ENCODE measurements around the gene MEF2D. TPM values are rescaled to one million over a fixed set of nuclear protein-coding genes. Genes with fewer than 3 reads are reported as not detected.

Gene MEF2D
- total and polyA plus RNA-seq, 7 experiments from 2014 or later = 4.5 to 190 (median 61.6) TPM

GRCh38 chr1:156440654-156441437, 59.7 kb downstream of the MEF2D start:
- intact Hi-C loops (cut with micrococcal nuclease) = loop anchor here in 1 of 2 donors (10.0 kb wide), 1 partner anchor 296 kb away; no protein-coding TSS in a partner anchor
- no peak overlapping the region for H3K27ac ChIP-seq (ENCODE audit: low read depth, low read length)
- H3K4me3 ChIP-seq (ENCODE audit: low read length) = no peak overlapping the region
- no peak for DNase-seq
- CTCF ChIA-PET = interaction anchor here (0.7 to 3.8 kb wide), 2 partner anchors 55 to 78 kb away, joined by 3 to 39 read pairs; no protein-coding TSS in a partner anchor
- Mint-ChIP-seq H3K9me3 (peaks cover 0 to 4% (median 0%) of the 10 kb centered on the region in 11 donors), H3K4me3 (no peak overlapping the region), H3K4me1 (peaks cover 2 to 33% (median 26%) of the 10 kb centered on the region in 7 donors), H3K27me3 (peaks cover 71 to 86% (median 85%) of the 10 kb centered on the region in 5 donors), H3K27ac (no peak overlapping the region), H3K36me3 (peaks cover 0 to 1% (median 0%) of the 10 kb centered on the region in 5 donors)
- POLR2A ChIA-PET = interaction anchor here (0.6 to 1.0 kb wide), 2 partner anchors 54 to 168 kb away, joined by 4 read pairs; no protein-coding TSS in a partner anchor
- no peaks in the 10 kb centered on the region for H3K9me3 ChIP-seq (ENCODE audit: control insufficient read depth in 2 of 3, low read length in 3 of 3)
- no peak for ATAC-seq
- peaks cover 12 to 28% of the 10 kb centered on the region in 2 donors for H3K4me1 ChIP-seq (ENCODE audit: control insufficient read depth in 2 of 2, insufficient read depth in 2 of 2, low read length in 2 of 2)
- H3K27me3 ChIP-seq (ENCODE audit: control insufficient read depth in 2 of 2, insufficient read depth in 2 of 2, low read length in 2 of 2) = peaks cover 47 to 50% of the 10 kb centered on the region in 2 donors
- H3K36me3 ChIP-seq (ENCODE audit: control insufficient read depth in 2 of 3, insufficient read depth in 3 of 3, low read length in 3 of 3) = no peaks in the 10 kb centered on the region

- Mint-ChIP-seq H3K36me3 (peaks cover 0 to 4% (median 2%) of the 10 kb centered on the region in 5 donors), H3K9me3 (peaks cover 0 to 4% (median 0%) of the 10 kb centered on the region in 11 donors), H3K27ac (no peak overlapping the region), H3K4me3 (no peak overlapping the region), H3K27me3 (peaks cover 78 to 93% (median 89%) of the 10 kb centered on the region in 5 donors), H3K4me1 (peaks cover 13 to 40% (median 30%) of the 10 kb centered on the region in 7 donors)
- ATAC-seq = no peak
- Histone ChIP-seq H3K4me3 (ENCODE audit: low read length) (no peak overlapping the region), H3K27me3 (ENCODE audit: control insufficient read depth in 2 of 2, insufficient read depth in 2 of 2, low read length in 2 of 2) (peaks cover 50 to 53% of the 10 kb centered on the region in 2 donors), H3K27ac (ENCODE audit: low read depth, low read length) (no peak overlapping the region), H3K9me3 (ENCODE audit: control insufficient read depth in 2 of 3, low read length in 3 of 3) (no peaks in the 10 kb centered on the region), H3K4me1 (ENCODE audit: control insufficient read depth in 2 of 2, insufficient read depth in 2 of 2, low read length in 2 of 2) (peaks cover 12 to 30% of the 10 kb centered on the region in 2 donors), H3K36me3 (ENCODE audit: control insufficient read depth in 2 of 3, insufficient read depth in 3 of 3, low read length in 3 of 3) (no peaks in the 10 kb centered on the region)
- DNase-seq = no peak
- intact Hi-C loops (cut with micrococcal nuclease) = loop anchor here in 1 of 2 donors (10.0 kb wide), 1 partner anchor 295 kb away; no protein-coding TSS in a partner anchor
- POLR2A ChIA-PET = no interaction called here
- CTCF ChIA-PET = interaction anchor here (0.7 kb wide), 1 partner anchor 77 kb away, joined by 3 read pairs; no protein-coding TSS in a partner anchor
These were observed 60.8 kb downstream of the MEF2D start for GRCh38 chr1:156439777-156440183.

- Mint-ChIP-seq H3K27me3 (peaks cover 78 to 93% (median 89%) of the 10 kb centered on the region in 5 donors), H3K9me3 (peaks cover 0 to 4% (median 0%) of the 10 kb centered on the region in 11 donors), H3K4me1 (peaks cover 13 to 40% (median 30%) of the 10 kb centered on the region in 7 donors), H3K4me3 (peak overlapping the region in 1 of 10 donors; percentile 55), H3K27ac (no peak overlapping the region), H3K36me3 (peaks cover 0 to 4% (median 2%) of the 10 kb centered on the region in 5 donors)
- no peaks in the 10 kb centered on the region for H3K9me3 ChIP-seq (ENCODE audit: control insufficient read depth in 2 of 3, low read length in 3 of 3)
- no peaks in the 10 kb centered on the region for H3K36me3 ChIP-seq (ENCODE audit: control insufficient read depth in 2 of 3, insufficient read depth in 3 of 3, low read length in 3 of 3)
- POLR2A ChIA-PET = no interaction called here
- DNase-seq = no peak
- ATAC-seq = no peak
- no peak overlapping the region for H3K4me3 ChIP-seq (ENCODE audit: low read length)
- CTCF ChIA-PET = no interaction called here
- no peak overlapping the region for H3K27ac ChIP-seq (ENCODE audit: low read depth, low read length)
- peaks cover 50 to 53% of the 10 kb centered on the region in 2 donors for H3K27me3 ChIP-seq (ENCODE audit: control insufficient read depth in 2 of 2, insufficient read depth in 2 of 2, low read length in 2 of 2)
- peaks cover 12 to 30% of the 10 kb centered on the region in 2 donors for H3K4me1 ChIP-seq (ENCODE audit: control insufficient read depth in 2 of 2, insufficient read depth in 2 of 2, low read length in 2 of 2)
- intact Hi-C loops (cut with micrococcal nuclease) = no loop called here
These were observed 61.4 kb downstream of the MEF2D start for GRCh38 chr1:156439036-156439776.

- Mint-ChIP-seq H3K9me3 (peaks cover 0 to 4% (median 0%) of the 10 kb centered on the region in 11 donors), H3K4me1 (peaks cover 13 to 40% (median 30%) of the 10 kb centered on the region in 7 donors), H3K4me3 (peak overlapping the region in 5 of 10 donors; percentile 10 to 71 (median 30)), H3K36me3 (peaks cover 0 to 4% (median 2%) of the 10 kb centered on the region in 5 donors), H3K27me3 (peaks cover 81 to 95% (median 92%) of the 10 kb centered on the region in 5 donors), H3K27ac (no peak overlapping the region)
- Histone ChIP-seq H3K4me1 (ENCODE audit: control insufficient read depth in 2 of 2, insufficient read depth in 2 of 2, low read length in 2 of 2) (peaks cover 12 to 30% of the 10 kb centered on the region in 2 donors), H3K27ac (ENCODE audit: low read depth, low read length) (no peak overlapping the region), H3K4me3 (ENCODE audit: low read length) (no peak overlapping the region), H3K27me3 (ENCODE audit: control insufficient read depth in 2 of 2, insufficient read depth in 2 of 2, low read length in 2 of 2) (peaks cover 48 to 53% of the 10 kb centered on the region in 2 donors), H3K9me3 (ENCODE audit: control insufficient read depth in 2 of 3, low read length in 3 of 3) (no peaks in the 10 kb centered on the region), H3K36me3 (ENCODE audit: control insufficient read depth in 2 of 3, insufficient read depth in 3 of 3, low read length in 3 of 3) (no peaks in the 10 kb centered on the region)
- POLR2A ChIA-PET = no interaction called here
- ATAC-seq (no peak), DNase-seq (no peak)
- CTCF ChIA-PET = no interaction called here
- intact Hi-C loops (cut with micrococcal nuclease) = no loop called here
These were observed 62.1 kb downstream of the MEF2D start for GRCh38 chr1:156438278-156438987.

- intact Hi-C loops (cut with micrococcal nuclease) = no loop called here
- Mint-ChIP-seq H3K36me3 (peaks cover 0 to 4% (median 2%) of the 10 kb centered on the region in 5 donors), H3K27ac (no peak overlapping the region), H3K9me3 (peaks cover 0 to 4% (median 0%) of the 10 kb centered on the region in 11 donors), H3K27me3 (peaks cover 85 to 98% (median 94%) of the 10 kb centered on the region in 5 donors), H3K4me3 (peak overlapping the region in 7 of 10 donors; percentile 16 to 89 (median 43)), H3K4me1 (peaks cover 13 to 40% (median 30%) of the 10 kb centered on the region in 7 donors)
- H3K27ac ChIP-seq (ENCODE audit: low read depth, low read length) = no peak overlapping the region
- CTCF ChIA-PET = interaction anchor here (0.6 to 1.4 kb wide), 3 partner anchors 9 to 276 kb away, joined by 4 to 6 read pairs (median 4); no protein-coding TSS in a partner anchor
- ATAC-seq (no peak), DNase-seq (no peak)
- H3K9me3 ChIP-seq (ENCODE audit: control insufficient read depth in 2 of 3, low read length in 3 of 3) = no peaks in the 10 kb centered on the region
- H3K4me1 ChIP-seq (ENCODE audit: control insufficient read depth in 2 of 2, insufficient read depth in 2 of 2, low read length in 2 of 2) = peaks cover 12 to 30% of the 10 kb centered on the region in 2 donors
- H3K27me3 ChIP-seq (ENCODE audit: control insufficient read depth in 2 of 2, insufficient read depth in 2 of 2, low read length in 2 of 2) = peaks cover 48 to 53% of the 10 kb centered on the region in 2 donors
- POLR2A ChIA-PET = interaction anchor here (1.2 kb wide), 1 partner anchor 20 kb away, joined by 3 read pairs; no protein-coding TSS in a partner anchor
- no peak overlapping the region for H3K4me3 ChIP-seq (ENCODE audit: low read length)
- no peaks in the 10 kb centered on the region for H3K36me3 ChIP-seq (ENCODE audit: control insufficient read depth in 2 of 3, insufficient read depth in 3 of 3, low read length in 3 of 3)
These were observed 63.3 kb downstream of the MEF2D start for GRCh38 chr1:156437037-156437867.
